GM23338 (cell line): Measurements from ENCODE around the gene CIROP. TPM values are rescaled to one million over a fixed set of nuclear protein-coding genes. Genes with fewer than 3 reads are reported as not detected.

Experiments used
- ATAC-seq: fragments of 200-7000 bp; cut with Tn5 transposase; 3 replicates; pipeline ENCODE4 v1.9.1; 2020
- DNase-seq: peaks from one replicate; pipeline ENCODE4 v3.0.0-alpha.2; 2015; ENCODE audit warnings: low spot score
- H2AFZ ChIP-seq: fragments of 200-600 bp; sonication (generic); 2 replicates; pipeline ENCODE4 v1.8.0; 2016; ENCODE audit warnings: antibody characterized with exemption, mild to moderate bottlenecking, moderate library complexity
- H3F3A ChIP-seq: fragments of 200-600 bp; sonication (generic); replicated peaks from 2 replicates; pipeline ENCODE4 v1.8.0; 2017; ENCODE audit warnings: antibody characterized with exemption, mixed run types, low read depth
- H3K27ac ChIP-seq: fragments of 200-600 bp; sonication (generic); 2 replicates; pipeline ENCODE4 v1.6.1; 2016; ENCODE audit warnings: low read depth
- H3K27me3 ChIP-seq: fragments of 200-600 bp; sonication (generic); 2 replicates; pipeline ENCODE4 v1.8.0; 2016; ENCODE audit warnings: mild to moderate bottlenecking, mixed run types, moderate library complexity; ENCODE audit not compliant: insufficient read depth
- H3K36me3 ChIP-seq: fragments of 200-600 bp; sonication (generic); 2 replicates; pipeline ENCODE4 v1.8.0; 2016; ENCODE audit warnings: mild to moderate bottlenecking; ENCODE audit not compliant: insufficient read depth
- H3K4me1 ChIP-seq: fragments of 200-600 bp; sonication (generic); 2 replicates; pipeline ENCODE4 v1.8.0; 2016; ENCODE audit warnings: mild to moderate bottlenecking, moderate library complexity; ENCODE audit not compliant: insufficient read depth
- H3K4me2 ChIP-seq: fragments of 200-600 bp; sonication (generic); 2 replicates; pipeline ENCODE4 v1.7.1; 2017; ENCODE audit warnings: mixed run types
- H3K4me3 ChIP-seq: fragments of 200-600 bp; sonication (generic); 2 replicates; pipeline ENCODE4 v1.6.1; 2016; ENCODE audit warnings: mixed run types
- H3K79me2 ChIP-seq: fragments of 200-600 bp; sonication (generic); replicated peaks from 2 replicates; pipeline ENCODE4 v1.8.0; 2017; ENCODE audit warnings: mild to moderate bottlenecking; ENCODE audit not compliant: insufficient read depth
- H3K9me2 ChIP-seq: fragments of 200-600 bp; sonication (generic); 2 replicates; pipeline ENCODE4 v1.8.0; 2017; ENCODE audit not compliant: insufficient read depth
- H4K20me1 ChIP-seq: fragments of 200-600 bp; sonication (generic); replicated peaks from 2 replicates; pipeline ENCODE4 v1.8.0; 2017; ENCODE audit warnings: mild to moderate bottlenecking; ENCODE audit not compliant: insufficient read depth
- H3K27ac Mint-ChIP-seq: 2 replicates; pipeline ENCODE4 v1.8.0; 2020; ENCODE audit warnings: inconsistent platforms, mild to moderate bottlenecking, moderate library complexity, mixed read lengths
- H3K27me3 Mint-ChIP-seq: 3 replicates; pipeline ENCODE4 v1.8.0; 2022; ENCODE audit warnings: low read depth, mild to moderate bottlenecking, moderate library complexity, mixed read lengths, inconsistent platforms; ENCODE audit not compliant: insufficient read depth, poor library complexity
- H3K36me3 Mint-ChIP-seq: 3 replicates; pipeline ENCODE4 v1.8.0; 2021; ENCODE audit warnings: low read depth, mild to moderate bottlenecking, inconsistent platforms, moderate library complexity, mixed read lengths
- H3K4me1 Mint-ChIP-seq: 3 replicates; pipeline ENCODE4 v1.8.0; 2020; ENCODE audit warnings: mild to moderate bottlenecking, inconsistent platforms, mixed read lengths
- H3K4me3 Mint-ChIP-seq: 3 replicates; pipeline ENCODE4 v1.8.0; 2021; ENCODE audit warnings: moderate library complexity, mild to moderate bottlenecking, inconsistent platforms, mixed read lengths
- H3K9me3 Mint-ChIP-seq: 3 replicates; pipeline ENCODE4 v1.8.0; 2020; ENCODE audit warnings: moderate library complexity, mild to moderate bottlenecking, inconsistent platforms, mixed read lengths
- CREB1 ChIP-seq: fragments of 250-450 bp; sonication (Bioruptor Pico); IDR thresholded peaks from 2 replicates; pipeline ENCODE4 v1.5.0; 2020; ENCODE audit warnings: low read depth, mild to moderate bottlenecking, moderate library complexity
- CTCF ChIP-seq, 2 experiments: fragments of 200-600 bp in 1 of 2; sonication (generic) in 1 of 2; conservative IDR thresholded peaks; 2 replicates each; pipeline versions ENCODE4 v1.5.1 to v1.6.1; 2016 to 2017; ENCODE audit warnings: antibody characterized with exemption in 2 of 2, low read depth in 2 of 2, mild to moderate bottlenecking in 2 of 2, moderate library complexity in 1 of 2
- ETS1 ChIP-seq: IDR thresholded peaks from 2 replicates; pipeline ENCODE4 v1.6.1; 2016; ENCODE audit warnings: antibody characterized with exemption
- EZH2phosphoT487 ChIP-seq: fragments of 200-600 bp; sonication (generic); IDR thresholded peaks from one replicate; pipeline ENCODE4 v1.8.1; 2018; ENCODE audit warnings: antibody characterized with exemption; ENCODE audit not compliant: unreplicated experiment
- JUNB ChIP-seq: IDR thresholded peaks from one replicate; pipeline ENCODE4 v1.6.1; 2016; ENCODE audit warnings: antibody characterized with exemption; ENCODE audit not compliant: unreplicated experiment
- NANOG ChIP-seq: IDR thresholded peaks from 2 replicates; pipeline ENCODE4 v1.6.1; 2016; ENCODE audit warnings: antibody characterized with exemption, borderline replicate concordance
- POLR2AphosphoS5 ChIP-seq: IDR thresholded peaks from 2 replicates; pipeline ENCODE4 v1.6.1; 2016; ENCODE audit warnings: antibody characterized with exemption, low read depth
- REST ChIP-seq: IDR thresholded peaks from one replicate; pipeline ENCODE4 v1.6.1; 2018; ENCODE audit warnings: antibody characterized with exemption; ENCODE audit not compliant: unreplicated experiment
- ZNF114 ChIP-seq: fragments of 250-450 bp; sonication (Bioruptor Pico); IDR thresholded peaks from 2 replicates; pipeline ENCODE4 v1.5.0; 2020; ENCODE audit warnings: mild to moderate bottlenecking, moderate library complexity
- ZNF462 ChIP-seq: fragments of 250-450 bp; sonication (Bioruptor Pico); IDR thresholded peaks from 2 replicates; pipeline ENCODE4 v1.5.0; 2020; ENCODE audit warnings: mild to moderate bottlenecking, moderate library complexity
- polyA plus RNA-seq: library from polyadenylated mRNA; unstranded; fragments of >200 nt; fragmentation: Nextera tagmentation; extraction: Ambion mirVana; gene quantifications from 2 replicates; pipeline ENCODE4 v1.2.1, GENCODE V29; 2016
- total RNA-seq: library from RNA; depleted of rRNA; stranded (reverse); fragments of >200 nt; shearing (Covaris generic); gene quantifications from 2 replicates; pipeline ENCODE4 v1.2.3, GENCODE V29; 2014

CIROP gene
- total and polyA plus RNA-seq, 2 experiments from 2014 or later, result not detected

GRCh38 chr14:23052671-23053070, 52.1 kb downstream of the CIROP start:
- H3K27ac ChIP-seq, result no peak overlapping the region
- H3K4me1 ChIP-seq, result peaks cover 11% of the 10 kb centered on the region; the same call in 1 of the 2 replicates
- no peaks in the 10 kb centered on the region; the same call in 2 of the 3 replicates for H3K9me3 Mint-ChIP-seq
- no peak overlapping the region for H3K4me3 ChIP-seq
- no peak overlapping the region for H3K27ac Mint-ChIP-seq
- peaks cover 4% of the 10 kb centered on the region; the same call in 1 of the 2 replicates for H3K27me3 ChIP-seq
- peaks cover 13% of the 10 kb centered on the region for H3K4me1 Mint-ChIP-seq
- TF ChIP-seq ZNF114 (CRISPR knock-in tag), result no peak
- TF ChIP-seq POLR2AphosphoS5, result no peak
- no peak for TF ChIP-seq JUNB
- TF ChIP-seq NANOG, result no peak
- no peak for TF ChIP-seq CTCF (conservative IDR thresholded peaks at IDR 0.05; ENCODE audit: low read depth in 2 of 2)
- TF ChIP-seq REST, result no peak
- no peak for TF ChIP-seq EZH2phosphoT487
- TF ChIP-seq ZNF462 (CRISPR knock-in tag), result no peak
- no peak for TF ChIP-seq ETS1
- TF ChIP-seq CREB1 (CRISPR knock-in tag), result no peak
- H3F3A ChIP-seq, result no peaks in the 10 kb centered on the region; the same call in 1 of the 2 replicates
- H3K9me2 ChIP-seq, result no peaks in the 10 kb centered on the region
- no peaks in the 10 kb centered on the region for H3K79me2 ChIP-seq
- H3K4me3 Mint-ChIP-seq, result no peak overlapping the region
- no peak overlapping the region for H3K4me2 ChIP-seq
- H3K36me3 ChIP-seq, result no peaks in the 10 kb centered on the region
- H3K36me3 Mint-ChIP-seq, result peaks cover 20% of the 10 kb centered on the region
- no peak for ATAC-seq
- no peaks in the 10 kb centered on the region for H4K20me1 ChIP-seq
- H2AFZ ChIP-seq, result no peak overlapping the region
- DNase-seq, result no peak
- peaks cover 7% of the 10 kb centered on the region for H3K27me3 Mint-ChIP-seq
